HCT116 (cell line): ENCODE results near the gene FAM227B. TPM values are rescaled to one million over a fixed set of nuclear protein-coding genes. Genes with fewer than 3 reads are reported as not detected.
A peak's percentile ranks its signal among the peaks of the same experiment; 100 is the strongest.
"Not testable (repeated sequence)": the region's sequence is repeated elsewhere in the genome, so short reads cannot be mapped to it uniquely, and the experiment has no call there.

Source experiments
- ATAC-seq: fragments of 200-7000 bp; cut with Tn5 transposase; 2 replicates; pipeline ENCODE4 v1.9.1; 2020; ENCODE audit warnings: mild to moderate bottlenecking, moderate library complexity
- BruUV-seq: library from RNA; stranded (reverse); fragments of 400-500 nt; replicated peaks from 2 replicates; lab custom pipeline; 2021; lab: Mats Ljungman, UMichigan
- CTCF ChIA-PET: fragments of 300-600 bp; sonication (Branson Sonifier 250); formaldehyde crosslinking; loops from one replicate; lab custom pipeline; 2021; ENCODE audit warnings: antibody characterized with exemption; lab: Charles Lee
- POLR2A ChIA-PET: fragments of 300-600, 350-600 bp; sonication (Branson Sonifier 250); formaldehyde crosslinking; loops from one replicate; lab custom pipeline; 2021; ENCODE audit warnings: antibody characterized with exemption; lab: Charles Lee
- RAD21 ChIA-PET, 2 experiments: fragments of 300-600 bp; sonication (Branson Sonifier 250); formaldehyde crosslinking; loops; one replicate each; lab custom pipeline; 2023; ENCODE audit warnings: low total read pairs in 2 of 2; ENCODE audit not compliant: uncharacterized antibody in 2 of 2, unreplicated experiment in 2 of 2, low non-redundant PET in 1 of 2; lab: Charles Lee
- DNase-seq: peaks from one replicate; pipeline ENCODE4 v3.0.0-alpha.2; 2010; ENCODE audit warnings: low read depth, low spot score
- H2AFZ ChIP-seq: fragments of 200-600 bp; shearing (Covaris generic), sonication (generic); 2 replicates; pipeline ENCODE4 v1.6.1; 2017; ENCODE audit warnings: low read depth, mixed run types, mixed read lengths, antibody characterized with exemption, low read length; ENCODE audit not compliant: poor library complexity, severe bottlenecking
- H3K27ac ChIP-seq: 2 replicates; pipeline ENCODE4 v1.5.1; 2012; ENCODE audit warnings: low read depth, low read length
- H3K27me3 ChIP-seq: fragments of 200-600 bp; sonication (generic); 2 replicates; pipeline ENCODE4 v1.6.1; 2016; ENCODE audit warnings: mixed run types, low read length, mixed read lengths; ENCODE audit not compliant: insufficient read depth
- H3K36me3 ChIP-seq, 2 experiments: fragments of 200-500 bp in 1 of 2; fragments of 200-600 bp in 1 of 2; sonication (Bioruptor generic) in 1 of 2; sonication (generic) in 1 of 2; 2 replicates each; pipeline versions ENCODE4 v1.5.1 to v1.6.1; 2014 to 2016; ENCODE audit warnings: low read length in 2 of 2, inconsistent platforms in 1 of 2, mixed read lengths in 1 of 2, mixed run types in 1 of 2; ENCODE audit not compliant: insufficient read depth in 2 of 2, control insufficient read depth in 1 of 2
- H3K4me1 ChIP-seq, 2 experiments: fragments of 200-600 bp in 1 of 2; sonication (generic) in 1 of 2; 2 replicates each; pipeline versions ENCODE4 v1.5.1 to v1.6.1; 2012 to 2017; ENCODE audit warnings: low read length in 2 of 2, inconsistent platforms in 1 of 2, mild to moderate bottlenecking in 1 of 2, mixed read lengths in 1 of 2, mixed run types in 1 of 2, moderate library complexity in 1 of 2; ENCODE audit not compliant: insufficient read depth in 2 of 2, control insufficient read depth in 1 of 2
- H3K4me2 ChIP-seq: fragments of 200-600 bp; sonication (generic); 2 replicates; pipeline ENCODE4 v1.6.1; 2017; ENCODE audit warnings: mixed run types, low read length, mixed read lengths
- H3K4me3 ChIP-seq, 2 experiments: fragments of 200-600 bp in 1 of 2; sonication (generic) in 1 of 2; replicated peaks in 1 of 2; 2 replicates each; pipeline ENCODE4 v1.5.1; 2011 to 2016; ENCODE audit warnings: low read length in 2 of 2, control low read depth in 1 of 2, low read depth in 1 of 2, mild to moderate bottlenecking in 1 of 2, mixed read lengths in 1 of 2, mixed run types in 1 of 2
- H3K79me2 ChIP-seq: fragments of 200-600 bp; sonication (generic); 2 replicates; pipeline ENCODE4 v1.6.1; 2017; ENCODE audit warnings: mild to moderate bottlenecking, mixed run types, low read length, moderate library complexity, mixed read lengths; ENCODE audit not compliant: insufficient read depth
- H3K9ac ChIP-seq: fragments of 200-600 bp; sonication (generic); 2 replicates; pipeline ENCODE4 v1.6.1; 2016; ENCODE audit warnings: low read length, mixed read lengths
- H3K9me2 ChIP-seq: fragments of 200-600 bp; sonication (generic), shearing (Covaris generic); 2 replicates; pipeline ENCODE4 v1.6.1; 2017; ENCODE audit warnings: mixed run types, mild to moderate bottlenecking, moderate library complexity; ENCODE audit not compliant: insufficient read depth
- H3K9me3 ChIP-seq, 2 experiments: fragments of 200-500 bp in 1 of 2; fragments of 200-600 bp in 1 of 2; sonication (Bioruptor generic) in 1 of 2; sonication (generic) in 1 of 2; 2 replicates each; pipeline ENCODE4 v1.6.1; 2014 to 2017; ENCODE audit warnings: low read length in 2 of 2, mixed read lengths in 2 of 2, inconsistent platforms in 1 of 2, low read depth in 1 of 2, mild to moderate bottlenecking in 1 of 2, mixed run types in 1 of 2, moderate library complexity in 1 of 2; ENCODE audit not compliant: control insufficient read depth in 1 of 2, insufficient read depth in 1 of 2
- H4K20me1 ChIP-seq: fragments of 200-600 bp; sonication (generic), shearing (Covaris generic); 2 replicates; pipeline ENCODE4 v1.6.1; 2017; ENCODE audit warnings: mixed run types, mild to moderate bottlenecking, moderate library complexity; ENCODE audit not compliant: insufficient read depth
- ATF3 ChIP-seq: IDR thresholded peaks from 2 replicates; pipeline ENCODE4 v1.6.1; 2012
- CBX3 ChIP-seq: IDR thresholded peaks from 2 replicates; pipeline ENCODE4 v1.6.1; 2012; ENCODE audit warnings: low read depth
- CEBPB ChIP-seq: IDR thresholded peaks from 2 replicates; pipeline ENCODE4 v1.6.1; 2012; ENCODE audit warnings: low read depth
- CTCF ChIP-seq, 3 experiments: fragments of 200-600 bp in 1 of 3; sonication (generic) in 1 of 3; IDR thresholded peaks in 2 of 3; conservative IDR thresholded peaks in 1 of 3; 2 replicates each; pipeline ENCODE4 v1.5.1; 2012 to 2017; ENCODE audit warnings: low read depth in 2 of 3, low read length in 2 of 3, antibody characterized with exemption in 1 of 3, borderline replicate concordance in 1 of 3, control low read depth in 1 of 3, mild to moderate bottlenecking in 1 of 3, mixed read lengths in 1 of 3, mixed run types in 1 of 3, moderate library complexity in 1 of 3; ENCODE audit not compliant: insufficient read depth in 1 of 3
- EGR1 ChIP-seq: IDR thresholded peaks from 2 replicates; pipeline ENCODE4 v1.6.1; 2012; ENCODE audit warnings: low read depth
- ELF1 ChIP-seq: IDR thresholded peaks from 2 replicates; pipeline ENCODE4 v1.6.1; 2012; ENCODE audit warnings: low read depth, borderline replicate concordance
- EZH2 ChIP-seq: fragments of 200-600 bp; sonication (generic); IDR thresholded peaks from 2 replicates; pipeline ENCODE4 v1.6.1; 2017; ENCODE audit warnings: antibody characterized with exemption, mixed run types
- MAX ChIP-seq: IDR thresholded peaks from 2 replicates; pipeline ENCODE4 v1.6.1; 2012
- RAD21 ChIP-seq: IDR thresholded peaks from 2 replicates; pipeline ENCODE4 v1.6.1; 2012; ENCODE audit warnings: low read depth, mild to moderate bottlenecking
- REST ChIP-seq: IDR thresholded peaks from 2 replicates; pipeline ENCODE4 v1.6.1; 2012; ENCODE audit warnings: low read depth
- SIN3A ChIP-seq: IDR thresholded peaks from 2 replicates; pipeline ENCODE4 v1.6.1; 2012; ENCODE audit warnings: low read depth
- ZFX ChIP-seq: fragments of 450-650 bp; IDR thresholded peaks from 2 replicates; pipeline ENCODE4 v1.6.1; 2017
- intact Hi-C: fragments of 100-400 bp; cut with micrococcal nuclease; formaldehyde crosslinking; loops from 2 replicates; pipeline ENCODE4 v1.10.0; 2022
- total RNA-seq: library from RNA; stranded (reverse); gene quantifications from one replicate; pipeline ENCODE4 v1.2.1, GENCODE V29; 2021; ENCODE audit not compliant: unreplicated experiment

FAM227B gene
- total RNA-seq, 1 experiment from 2014 or later, result 6.9 TPM

GRCh38 chr15:49471248-49471647, 149.4 kb downstream of the FAM227B start:
- intact Hi-C loops, H3K9me2 ChIP-seq, H3K36me3 ChIP-seq, H3K4me1 ChIP-seq, H3K79me2 ChIP-seq, H3K27ac ChIP-seq, H3K9ac ChIP-seq, H2AFZ ChIP-seq, BruUV-seq, POLR2A ChIA-PET, H3K4me2 ChIP-seq, H4K20me1 ChIP-seq, H3K4me3 ChIP-seq, H3K27me3 ChIP-seq, H3K9me3 ChIP-seq: not testable (repeated sequence)
- TF ChIP-seq RAD21 (peak; percentile 30; the same call in 1 of the 2 replicates), CTCF (IDR thresholded peaks at IDR 0.05 in 2 of 3, conservative IDR thresholded peaks at IDR 0.05 in 1 of 3; ENCODE audit: borderline replicate concordance in 1 of 3, insufficient read depth in 1 of 3, low read depth in 2 of 3, low read length in 2 of 3) (peak in 2 of 3 experiments; percentile 33 to 47; a peak in 3 of 6 replicates)
- ATAC-seq (peak; percentile 89), DNase-seq (peak; percentile 7)
- CTCF ChIA-PET, result interaction anchor here (0.7 to 2.3 kb wide), 14 partner anchors 10 to 845 kb away, joined by 3 to 15 read pairs (median 4); partner anchors contain the start of gene FGF7
- RAD21 ChIA-PET, result interaction anchor here in 1 of 2 experiments (0.6 kb wide), 1 partner anchor 49 kb away, joined by 3 read pairs; no protein-coding TSS in a partner anchor

- DNase-seq, result no peak
- intact Hi-C loops, result no loop called here
Measured at GRCh38 chr15:49468481-49468839, 152.2 kb downstream of the FAM227B start.

More at GRCh38 chr15:49468481-49468839, 152.2 kb downstream of the FAM227B start:
- no peak for TF ChIP-seq ZFX
- TF ChIP-seq SIN3A, result no peak
- no peak for TF ChIP-seq ATF3
- no peak for TF ChIP-seq CBX3
- TF ChIP-seq REST, result no peak
- TF ChIP-seq EZH2, result no peak
- TF ChIP-seq EGR1, result no peak
- TF ChIP-seq CEBPB, result no peak
- TF ChIP-seq MAX, result no peak
- no peak for TF ChIP-seq ELF1
- no peak for TF ChIP-seq CTCF (IDR thresholded peaks at IDR 0.05 in 2 of 3, conservative IDR thresholded peaks at IDR 0.05 in 1 of 3; ENCODE audit: borderline replicate concordance in 1 of 3, insufficient read depth in 1 of 3, low read depth in 2 of 3, low read length in 2 of 3)
- no peaks in the 10 kb centered on the region for H3K36me3 ChIP-seq
- H3K27ac ChIP-seq, result no peak overlapping the region
- H3K9me2 ChIP-seq, result no peaks in the 10 kb centered on the region
- H3K9ac ChIP-seq, result no peak overlapping the region
- no peak for ATAC-seq
- no peak overlapping the region for H3K4me3 ChIP-seq
- ChIA-PET RAD21 (no interaction called here), CTCF (no interaction called here), POLR2A (no interaction called here)
- no peaks in the 10 kb centered on the region for H3K79me2 ChIP-seq
- H3K9me3 ChIP-seq, result no peaks in the 10 kb centered on the region
- no peaks in the 10 kb centered on the region for H3K27me3 ChIP-seq
- H2AFZ ChIP-seq, result no peak overlapping the region
- H3K4me2 ChIP-seq, result no peak overlapping the region
- H4K20me1 ChIP-seq, result no peaks in the 10 kb centered on the region
- no TSS peak for BruUV-seq
- no peaks in the 10 kb centered on the region for H3K4me1 ChIP-seq
